Uterus (tissue), 2 donors: Measurements from ENCODE around the gene SPPL2C.

Experiments used
- POLR2A ChIP-seq, 2 donors: fragments of 450-650 bp; IDR thresholded peaks; one replicate each; pipeline ENCODE4 v1.6.1; 2016; ENCODE audit warnings: antibody characterized with exemption in 2 of 2, mild to moderate bottlenecking in 1 of 2, moderate library complexity in 1 of 2
- TF ChIP-seq, protein P1 (sequence below), 4 experiments: fragments of 200-600 bp in 2 of 4; fragments of 450-650 bp in 2 of 4; sonication (generic) in 2 of 4; IDR thresholded peaks; one replicate each; pipeline ENCODE4 v1.5.1; 2016 to 2019; ENCODE audit warnings: antibody characterized with exemption in 4 of 4, mild to moderate bottlenecking in 2 of 4, moderate library complexity in 1 of 4

DNA sequence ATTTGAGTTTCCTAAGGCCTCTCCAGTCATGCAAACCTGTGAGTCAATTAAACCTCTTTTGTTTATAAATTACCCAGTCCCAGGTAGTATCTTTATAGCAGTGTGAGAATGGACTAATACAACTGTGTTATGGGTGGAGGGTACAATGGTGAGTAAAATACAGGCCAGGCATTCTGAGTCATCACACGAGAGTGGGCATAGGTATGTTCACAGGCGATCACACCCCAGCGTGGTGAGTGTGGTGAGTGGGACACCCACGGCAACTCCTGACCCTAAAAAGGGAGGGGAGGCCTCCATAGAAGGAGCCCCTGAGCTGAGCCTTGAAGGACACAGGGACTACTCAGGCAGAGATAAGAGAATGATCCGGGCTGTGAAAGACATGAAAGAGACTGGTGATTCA is 27.0 kb downstream of the SPPL2C start:
- TF ChIP-seq POLR2A (IDR thresholded peaks at IDR 0.05), result no peak
- TF ChIP-seq, protein P1, sequence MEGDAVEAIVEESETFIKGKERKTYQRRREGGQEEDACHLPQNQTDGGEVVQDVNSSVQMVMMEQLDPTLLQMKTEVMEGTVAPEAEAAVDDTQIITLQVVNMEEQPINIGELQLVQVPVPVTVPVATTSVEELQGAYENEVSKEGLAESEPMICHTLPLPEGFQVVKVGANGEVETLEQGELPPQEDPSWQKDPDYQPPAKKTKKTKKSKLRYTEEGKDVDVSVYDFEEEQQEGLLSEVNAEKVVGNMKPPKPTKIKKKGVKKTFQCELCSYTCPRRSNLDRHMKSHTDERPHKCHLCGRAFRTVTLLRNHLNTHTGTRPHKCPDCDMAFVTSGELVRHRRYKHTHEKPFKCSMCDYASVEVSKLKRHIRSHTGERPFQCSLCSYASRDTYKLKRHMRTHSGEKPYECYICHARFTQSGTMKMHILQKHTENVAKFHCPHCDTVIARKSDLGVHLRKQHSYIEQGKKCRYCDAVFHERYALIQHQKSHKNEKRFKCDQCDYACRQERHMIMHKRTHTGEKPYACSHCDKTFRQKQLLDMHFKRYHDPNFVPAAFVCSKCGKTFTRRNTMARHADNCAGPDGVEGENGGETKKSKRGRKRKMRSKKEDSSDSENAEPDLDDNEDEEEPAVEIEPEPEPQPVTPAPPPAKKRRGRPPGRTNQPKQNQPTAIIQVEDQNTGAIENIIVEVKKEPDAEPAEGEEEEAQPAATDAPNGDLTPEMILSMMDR (IDR thresholded peaks at IDR 0.05), result no peak
